ENCODE results near the gene PTPRD. TPM values are rescaled to one million over a fixed set of nuclear protein-coding genes. Genes with fewer than 3 reads are reported as not detected.

Gene PTPRD
- total RNA-seq, 1 donor from 2014 or later = 15.6 TPM

- Histone ChIP-seq H3K36me3 (no peaks in the 10 kb centered on the region), H3K9me3 (replicated peaks) (no peaks in the 10 kb centered on the region), H3K4me1 (peaks cover 10% of the 10 kb centered on the region), H3K27me3 (ENCODE audit: low read depth) (no peaks in the 10 kb centered on the region), H3K4me3 (no peak overlapping the region), H3K27ac (replicated peaks) (no peak overlapping the region)
- TF ChIP-seq CTCF (IDR thresholded peaks at IDR 0.05; ENCODE audit: borderline replicate concordance) = no peak
- intact Hi-C loops (cut with micrococcal nuclease) = no loop called here
- DNase-seq = no peak
These were observed 1964.4 kb downstream of the PTPRD start for GRCh38 chr9:8648271-8648845.

- Histone ChIP-seq H3K36me3 (no peaks in the 10 kb centered on the region), H3K4me3 (no peak overlapping the region), H3K27ac (replicated peaks) (no peak overlapping the region), H3K4me1 (peaks cover 10% of the 10 kb centered on the region), H3K9me3 (replicated peaks) (no peaks in the 10 kb centered on the region), H3K27me3 (ENCODE audit: low read depth) (no peaks in the 10 kb centered on the region)
- no peak for DNase-seq
- TF ChIP-seq CTCF (IDR thresholded peaks at IDR 0.05; ENCODE audit: borderline replicate concordance) = no peak
- intact Hi-C loops (cut with micrococcal nuclease) = no loop called here
These were observed 1965.0 kb downstream of the PTPRD start for GRCh38 chr9:8647824-8648223.

- intact Hi-C loops (cut with micrococcal nuclease) = no loop called here
- no peak for DNase-seq
- no peaks in the 10 kb centered on the region for H3K4me1 ChIP-seq
- H3K27ac ChIP-seq (replicated peaks) = no peak overlapping the region
- H3K36me3 ChIP-seq = no peaks in the 10 kb centered on the region
- H3K9me3 ChIP-seq (replicated peaks) = no peaks in the 10 kb centered on the region
- no peaks in the 10 kb centered on the region for H3K27me3 ChIP-seq (ENCODE audit: low read depth)
- H3K4me3 ChIP-seq = no peak overlapping the region
- no peak for TF ChIP-seq CTCF (IDR thresholded peaks at IDR 0.05; ENCODE audit: borderline replicate concordance)
These were observed 1968.2 kb downstream of the PTPRD start for GRCh38 chr9:8644571-8644970.

- H3K4me3 ChIP-seq = no peak overlapping the region
- H3K9me3 ChIP-seq (replicated peaks) = no peaks in the 10 kb centered on the region
- intact Hi-C loops (cut with micrococcal nuclease) = no loop called here
- H3K4me1 ChIP-seq = no peaks in the 10 kb centered on the region
- no peak overlapping the region for H3K27ac ChIP-seq (replicated peaks)
- DNase-seq = no peak
- no peaks in the 10 kb centered on the region for H3K27me3 ChIP-seq (ENCODE audit: low read depth)
- H3K36me3 ChIP-seq = no peaks in the 10 kb centered on the region
- no peak for TF ChIP-seq CTCF (IDR thresholded peaks at IDR 0.05; ENCODE audit: borderline replicate concordance)
These were observed 1968.9 kb downstream of the PTPRD start for GRCh38 chr9:8643896-8644295.

- Histone ChIP-seq H3K27ac (replicated peaks) (no peak overlapping the region), H3K4me1 (no peaks in the 10 kb centered on the region), H3K27me3 (ENCODE audit: low read depth) (no peaks in the 10 kb centered on the region), H3K9me3 (replicated peaks) (no peaks in the 10 kb centered on the region), H3K36me3 (no peaks in the 10 kb centered on the region), H3K4me3 (no peak overlapping the region)
- TF ChIP-seq CTCF (IDR thresholded peaks at IDR 0.05; ENCODE audit: borderline replicate concordance) = no peak
- intact Hi-C loops (cut with micrococcal nuclease) = no loop called here
- DNase-seq = no peak
These were observed 1969.3 kb downstream of the PTPRD start for GRCh38 chr9:8643464-8643863.
